Measurements from ENCODE around the gene JADE2.
"Not testable (repeated sequence)": the region's sequence is repeated elsewhere in the genome, so short reads cannot be mapped to it uniquely, and the experiment has no call there.

Gene JADE2

DNA sequence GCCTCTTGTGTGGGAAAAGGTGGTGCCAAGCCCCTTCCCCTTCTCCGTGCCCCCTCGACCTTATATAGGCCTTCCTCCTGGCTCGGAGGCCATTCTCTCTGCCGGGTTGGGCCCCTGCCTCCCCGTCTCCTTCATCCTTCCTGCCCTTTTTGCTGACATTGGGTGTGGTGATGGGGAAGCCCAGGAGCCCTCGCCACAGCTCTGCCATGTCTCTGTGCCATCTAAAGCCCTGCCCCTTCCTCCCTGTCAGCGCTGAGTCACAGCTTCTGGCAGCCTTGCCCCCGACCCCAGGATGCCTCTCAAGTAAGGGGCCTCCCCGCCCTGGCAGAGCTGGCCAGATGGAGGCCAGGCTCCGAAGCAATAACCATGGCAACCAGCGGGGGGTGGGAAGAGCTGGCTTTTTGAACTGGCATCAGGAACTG, 30.4 kb downstream of the JADE2 start:
- peaks cover 28% of the 10 kb centered on the region for H3K4me1 Mint-ChIP-seq (ENCODE audit: low read depth)
- H3K27ac Mint-ChIP-seq, result peak overlapping the region; percentile 88
- no peaks in the 10 kb centered on the region for H3K9me3 Mint-ChIP-seq
- peak overlapping the region; percentile 62 for H3K4me3 Mint-ChIP-seq
- H3K36me3 Mint-ChIP-seq (ENCODE audit: low read depth), result peaks cover 36% of the 10 kb centered on the region
- peak; percentile 83 for DNase-seq (ENCODE audit: low spot score)
- no peaks in the 10 kb centered on the region for H3K27me3 Mint-ChIP-seq (ENCODE audit: low read depth)

DNA sequence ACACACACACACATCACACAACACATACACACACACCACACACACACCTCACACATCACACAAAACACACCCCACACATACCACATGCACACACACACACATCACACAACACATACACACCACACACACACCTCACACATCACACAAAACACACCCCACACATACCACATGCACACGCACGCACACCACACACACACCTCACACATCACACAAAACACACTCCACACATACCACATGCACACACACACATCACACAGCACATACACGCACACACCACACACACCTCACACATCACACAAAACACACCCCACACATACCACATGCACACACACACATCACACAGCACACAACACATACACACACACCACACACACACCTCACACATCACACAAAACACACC, 31.1 kb downstream of the JADE2 start:
- H3K27me3 Mint-ChIP-seq (ENCODE audit: low read depth); DNase-seq (ENCODE audit: low spot score): not testable (repeated sequence)
- H3K36me3 Mint-ChIP-seq (ENCODE audit: low read depth), result peaks cover 42% of the 10 kb centered on the region

DNA sequence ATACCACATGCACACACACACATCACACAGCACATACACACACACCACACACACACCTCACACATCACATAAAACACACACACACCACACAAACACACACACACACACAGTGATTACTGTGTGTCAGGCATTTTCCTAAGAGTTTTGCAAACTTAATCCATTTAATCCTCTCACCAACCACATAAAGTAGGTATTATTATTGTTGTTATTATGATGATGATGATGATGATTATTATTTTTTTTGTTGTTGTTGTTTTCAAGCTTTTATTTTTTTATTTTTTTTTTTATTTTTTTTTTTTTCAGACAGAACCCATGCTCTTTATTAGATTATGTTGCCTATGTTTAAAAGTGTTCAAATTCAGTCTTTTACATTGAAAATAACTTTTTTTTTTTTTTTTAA, 31.5 kb downstream of the JADE2 start:
- Mint-ChIP-seq H3K9me3 (no peaks in the 10 kb centered on the region), H3K4me3 (peak overlapping the region; percentile 57), H3K27me3 (ENCODE audit: low read depth) (no peaks in the 10 kb centered on the region), H3K4me1 (ENCODE audit: low read depth) (peaks cover 26% of the 10 kb centered on the region), H3K36me3 (ENCODE audit: low read depth) (peaks cover 38% of the 10 kb centered on the region), H3K27ac (peak overlapping the region; percentile 91)
- no peak for DNase-seq (ENCODE audit: low spot score)

More for the DNA sequence above, 31.1 kb downstream of the JADE2 start:
- H3K27ac Mint-ChIP-seq, result peak overlapping the region; percentile 91
- H3K4me3 Mint-ChIP-seq, result peak overlapping the region; percentile 57
- H3K9me3 Mint-ChIP-seq, result not testable (repeated sequence)
- peaks cover 27% of the 10 kb centered on the region for H3K4me1 Mint-ChIP-seq (ENCODE audit: low read depth)

- peaks cover 19% of the 10 kb centered on the region for H3K4me1 Mint-ChIP-seq (ENCODE audit: low read depth)
- H3K27me3 Mint-ChIP-seq (ENCODE audit: low read depth), result no peaks in the 10 kb centered on the region
- H3K4me3 Mint-ChIP-seq, result no peak overlapping the region
- H3K27ac Mint-ChIP-seq, result no peak overlapping the region
- H3K36me3 Mint-ChIP-seq (ENCODE audit: low read depth), result peaks cover 54% of the 10 kb centered on the region
- no peak for DNase-seq (ENCODE audit: low spot score)
- no peaks in the 10 kb centered on the region for H3K9me3 Mint-ChIP-seq
These were observed 34.2 kb downstream of the JADE2 start for GRCh38 chr5:134559672-134560071.

GRCh38 chr5:134560698-134561097, 35.2 kb downstream of the JADE2 start:
- Mint-ChIP-seq H3K27me3 (ENCODE audit: low read depth) (no peaks in the 10 kb centered on the region), H3K4me1 (ENCODE audit: low read depth) (peaks cover 10% of the 10 kb centered on the region), H3K4me3 (no peak overlapping the region), H3K9me3 (no peaks in the 10 kb centered on the region), H3K36me3 (ENCODE audit: low read depth) (peaks cover 48% of the 10 kb centered on the region), H3K27ac (no peak overlapping the region)
- DNase-seq (ENCODE audit: low spot score), result no peak

GRCh38 chr5:134561871-134562296, 36.4 kb downstream of the JADE2 start:
- H3K4me3 Mint-ChIP-seq, result no peak overlapping the region
- H3K27ac Mint-ChIP-seq, result no peak overlapping the region
- H3K9me3 Mint-ChIP-seq, result no peaks in the 10 kb centered on the region
- DNase-seq (ENCODE audit: low spot score), result no peak
- peaks cover 50% of the 10 kb centered on the region for H3K36me3 Mint-ChIP-seq (ENCODE audit: low read depth)
- H3K27me3 Mint-ChIP-seq (ENCODE audit: low read depth), result no peaks in the 10 kb centered on the region
- H3K4me1 Mint-ChIP-seq (ENCODE audit: low read depth), result peaks cover 1% of the 10 kb centered on the region

DNA sequence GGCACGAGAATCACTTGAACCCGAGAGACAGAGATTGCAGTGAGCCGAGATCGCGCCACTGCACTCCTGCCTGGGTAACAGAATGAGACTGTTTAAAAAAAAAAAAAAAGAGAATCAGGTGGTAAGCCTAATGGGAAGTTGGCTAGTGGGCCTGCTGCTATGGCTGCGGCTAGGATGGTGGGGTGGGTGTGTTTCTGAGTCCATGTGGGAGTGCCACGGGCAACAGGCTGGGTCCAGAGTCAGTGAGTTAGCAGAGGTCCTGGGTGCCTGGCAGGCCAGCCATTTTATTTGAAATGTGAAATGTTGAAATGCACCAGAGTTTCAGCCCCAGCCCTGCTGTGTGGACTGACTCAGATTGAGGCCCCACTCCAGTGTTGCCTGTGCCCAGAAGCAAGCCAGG, 37.8 kb downstream of the JADE2 start:
- Mint-ChIP-seq H3K4me1 (ENCODE audit: low read depth) (no peaks in the 10 kb centered on the region), H3K36me3 (ENCODE audit: low read depth) (peaks cover 58% of the 10 kb centered on the region), H3K4me3 (no peak overlapping the region), H3K9me3 (no peaks in the 10 kb centered on the region), H3K27ac (no peak overlapping the region), H3K27me3 (ENCODE audit: low read depth) (no peaks in the 10 kb centered on the region)
- no peak for DNase-seq (ENCODE audit: low spot score)

DNA sequence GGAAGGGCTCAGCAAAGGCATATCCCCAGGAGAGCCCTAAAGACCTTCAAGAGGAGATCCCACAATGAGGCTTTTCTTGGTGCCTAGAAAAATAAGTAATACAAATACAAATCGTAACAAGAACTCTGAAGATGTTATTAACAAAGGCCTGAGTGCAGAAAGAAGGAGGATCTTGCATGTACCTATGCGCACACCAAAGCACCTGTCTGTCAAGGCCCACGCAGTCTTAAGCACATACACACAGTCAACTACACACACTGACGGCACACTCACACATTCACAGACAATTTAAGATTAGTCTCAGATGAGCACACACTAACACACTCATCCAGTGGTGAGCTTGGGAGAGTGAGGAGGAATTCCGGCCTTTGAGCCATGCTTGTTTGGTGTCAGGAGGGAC, 38.5 kb downstream of the JADE2 start:
- H3K4me1 Mint-ChIP-seq (ENCODE audit: low read depth), result peaks cover 1% of the 10 kb centered on the region
- DNase-seq (ENCODE audit: low spot score), result no peak
- H3K4me3 Mint-ChIP-seq, result no peak overlapping the region
- no peak overlapping the region for H3K27ac Mint-ChIP-seq
- no peaks in the 10 kb centered on the region for H3K27me3 Mint-ChIP-seq (ENCODE audit: low read depth)
- peaks cover 59% of the 10 kb centered on the region for H3K36me3 Mint-ChIP-seq (ENCODE audit: low read depth)
- H3K9me3 Mint-ChIP-seq, result no peaks in the 10 kb centered on the region

DNA sequence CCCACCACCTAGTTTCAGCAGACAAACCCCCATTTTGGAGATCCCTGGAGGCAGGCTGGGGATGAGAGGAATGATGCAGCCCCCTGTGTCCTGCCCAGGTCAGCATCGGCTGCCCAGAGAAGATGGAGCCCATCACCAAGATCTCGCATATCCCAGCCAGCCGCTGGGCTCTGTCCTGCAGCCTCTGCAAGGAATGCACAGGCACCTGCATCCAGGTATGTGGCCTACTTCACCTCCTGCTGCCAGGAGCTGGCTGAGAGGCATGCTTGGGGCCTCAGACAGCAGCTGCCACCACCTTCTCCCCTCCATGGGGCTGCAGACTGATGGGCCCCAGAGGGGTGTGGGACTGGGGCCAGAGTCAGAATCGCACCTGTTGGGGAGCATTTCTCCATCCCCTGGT, 38.9 kb downstream of the JADE2 start:
- Mint-ChIP-seq H3K4me3 (no peak overlapping the region), H3K27ac (no peak overlapping the region), H3K36me3 (ENCODE audit: low read depth) (peaks cover 59% of the 10 kb centered on the region), H3K4me1 (ENCODE audit: low read depth) (peaks cover 2% of the 10 kb centered on the region), H3K27me3 (ENCODE audit: low read depth) (no peaks in the 10 kb centered on the region), H3K9me3 (no peaks in the 10 kb centered on the region)
- no peak for DNase-seq (ENCODE audit: low spot score)

- Mint-ChIP-seq H3K4me3 (no peak overlapping the region), H3K36me3 (ENCODE audit: low read depth) (peaks cover 55% of the 10 kb centered on the region), H3K27ac (no peak overlapping the region), H3K27me3 (ENCODE audit: low read depth) (no peaks in the 10 kb centered on the region), H3K4me1 (ENCODE audit: low read depth) (peaks cover 2% of the 10 kb centered on the region), H3K9me3 (no peaks in the 10 kb centered on the region)
- no peak for DNase-seq (ENCODE audit: low spot score)
These were observed 40.6 kb downstream of the JADE2 start for GRCh38 chr5:134565791-134566740.

GRCh38 chr5:134566741-134567221, 41.3 kb downstream of the JADE2 start:
- no peak for DNase-seq (ENCODE audit: low spot score)

GRCh38 chr5:134567641-134568336, 42.3 kb downstream of the JADE2 start:
- DNase-seq (ENCODE audit: low spot score), result no peak
- Mint-ChIP-seq H3K27me3 (ENCODE audit: low read depth) (no peaks in the 10 kb centered on the region), H3K4me1 (ENCODE audit: low read depth) (peaks cover 2% of the 10 kb centered on the region), H3K27ac (no peak overlapping the region), H3K9me3 (no peaks in the 10 kb centered on the region), H3K36me3 (ENCODE audit: low read depth) (peaks cover 53% of the 10 kb centered on the region), H3K4me3 (no peak overlapping the region)

More at GRCh38 chr5:134566741-134567221, 41.3 kb downstream of the JADE2 start:
- Mint-ChIP-seq H3K4me1 (ENCODE audit: low read depth) (peaks cover 2% of the 10 kb centered on the region), H3K27me3 (ENCODE audit: low read depth) (no peaks in the 10 kb centered on the region), H3K9me3 (no peaks in the 10 kb centered on the region), H3K36me3 (ENCODE audit: low read depth) (peaks cover 52% of the 10 kb centered on the region), H3K27ac (no peak overlapping the region), H3K4me3 (no peak overlapping the region)

GRCh38 chr5:134568337-134568700, 42.8 kb downstream of the JADE2 start:
- H3K36me3 Mint-ChIP-seq (ENCODE audit: low read depth), result peaks cover 53% of the 10 kb centered on the region
- no peak overlapping the region for H3K27ac Mint-ChIP-seq
- no peak for DNase-seq (ENCODE audit: low spot score)
- H3K9me3 Mint-ChIP-seq, result no peaks in the 10 kb centered on the region
- no peak overlapping the region for H3K4me3 Mint-ChIP-seq
- H3K27me3 Mint-ChIP-seq (ENCODE audit: low read depth), result no peaks in the 10 kb centered on the region
- H3K4me1 Mint-ChIP-seq (ENCODE audit: low read depth), result peaks cover 2% of the 10 kb centered on the region

Measured in T-helper 2 cell treated with Interferon-gamma antibody and Interleukin-4, amounts not matched to agents 5 μg/mL and 100 μg/mL, for 36 hours (primary cell).